IPS-18a (cell line): Measurements from ENCODE around the gene DLG2.
"Not testable (repeated sequence)": the region's sequence is repeated elsewhere in the genome, so short reads cannot be mapped to it uniquely, and the experiment has no call there.

Experiments used
- H3K27ac ChIP-seq: one replicate; pipeline ENCODE4 v1.5.1; 2013; ENCODE audit warnings: low read length
- H3K27me3 ChIP-seq: one replicate; pipeline ENCODE4 v1.6.1; 2013; ENCODE audit warnings: mild to moderate bottlenecking, low read length; ENCODE audit not compliant: control insufficient read depth, insufficient read depth
- H3K36me3 ChIP-seq: one replicate; pipeline ENCODE4 v1.6.1; 2013; ENCODE audit warnings: low read depth, low read length; ENCODE audit not compliant: control insufficient read depth
- H3K4me1 ChIP-seq: one replicate; pipeline ENCODE4 v1.6.1; 2013; ENCODE audit warnings: low read depth, low read length; ENCODE audit not compliant: control insufficient read depth
- H3K4me3 ChIP-seq: one replicate; pipeline ENCODE4 v1.5.1; 2013; ENCODE audit warnings: low read length
- H3K9ac ChIP-seq: one replicate; pipeline ENCODE4 v1.6.1; 2013; ENCODE audit warnings: mild to moderate bottlenecking, low read length, moderate library complexity
- H3K9me3 ChIP-seq: one replicate; pipeline ENCODE4 v1.6.1; 2013; ENCODE audit warnings: low read depth, low read length; ENCODE audit not compliant: control insufficient read depth

The DLG2 gene

DNA sequence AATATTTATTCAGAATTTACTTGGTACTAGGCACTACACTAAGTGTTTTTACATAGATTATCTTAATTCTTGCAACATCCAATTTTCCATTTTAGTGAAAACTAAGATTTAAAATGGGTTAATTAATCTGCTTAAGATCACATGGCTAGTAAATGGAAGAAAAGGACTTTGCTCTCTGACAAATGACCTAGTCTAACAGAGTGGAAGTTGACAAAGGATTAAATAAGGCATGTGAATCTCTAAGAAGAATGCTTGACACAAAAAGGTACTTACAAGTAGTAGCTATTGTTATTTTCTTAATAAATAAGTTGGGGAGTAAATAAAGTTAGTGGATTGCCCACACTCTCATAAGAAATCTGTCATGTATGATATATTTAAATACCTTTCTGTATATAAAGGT lies 584.8 kb downstream of the DLG2 start:
- Histone ChIP-seq H3K27me3 (no peaks in the 10 kb centered on the region), H3K9me3 (no peaks in the 10 kb centered on the region), H3K9ac (no peak overlapping the region), H3K4me1 (peaks cover 3% of the 10 kb centered on the region), H3K4me3 (no peak overlapping the region), H3K36me3 (no peaks in the 10 kb centered on the region), H3K27ac (no peak overlapping the region)

DNA sequence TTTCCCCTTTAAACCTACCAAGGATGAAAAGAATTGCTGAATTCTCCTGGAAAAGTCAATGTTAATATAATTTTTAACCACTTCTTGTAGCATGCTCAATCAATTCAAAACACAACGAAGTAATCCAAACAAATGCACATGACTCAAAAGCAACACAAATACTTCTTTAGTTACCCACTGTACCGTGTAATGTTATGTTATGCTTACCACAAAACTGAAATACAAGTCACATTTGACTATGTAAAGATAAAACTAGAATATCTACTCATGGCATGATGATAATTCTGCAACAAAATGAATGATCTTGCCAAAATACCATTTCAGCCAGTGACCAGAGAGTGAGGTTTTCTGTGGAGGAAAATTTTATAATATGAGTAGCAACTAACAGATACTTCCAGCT lies 587.0 kb downstream of the DLG2 start:
- no peaks in the 10 kb centered on the region for H3K36me3 ChIP-seq
- peaks cover 3% of the 10 kb centered on the region for H3K4me1 ChIP-seq
- no peaks in the 10 kb centered on the region for H3K9me3 ChIP-seq
- H3K27me3 ChIP-seq, result no peaks in the 10 kb centered on the region
- H3K9ac ChIP-seq, result no peak overlapping the region
- no peak overlapping the region for H3K27ac ChIP-seq
- H3K4me3 ChIP-seq, result no peak overlapping the region

DNA sequence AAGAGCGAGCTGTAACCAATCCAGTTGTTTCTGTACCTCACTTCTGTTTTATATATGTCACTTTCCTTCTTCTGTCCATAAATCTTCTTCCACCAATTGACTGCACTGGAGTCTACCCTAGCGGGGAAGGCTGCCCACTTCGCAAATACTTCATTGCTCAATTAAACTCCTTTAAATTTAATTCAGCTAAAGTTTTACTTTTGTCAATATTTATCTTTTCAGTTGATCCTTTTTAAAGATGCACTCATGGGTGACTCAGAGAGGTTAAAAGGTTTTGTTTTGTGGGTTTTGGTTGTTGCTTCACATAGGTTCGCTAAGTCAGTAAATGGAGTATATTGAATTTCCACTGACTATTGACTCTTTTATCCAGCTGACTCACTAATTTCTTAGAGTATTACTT lies 597.2 kb downstream of the DLG2 start:
- Histone ChIP-seq H3K4me3 (no peak overlapping the region), H3K4me1 (no peaks in the 10 kb centered on the region), H3K9me3 (no peaks in the 10 kb centered on the region), H3K27ac (no peak overlapping the region), H3K27me3 (no peaks in the 10 kb centered on the region), H3K36me3 (no peaks in the 10 kb centered on the region), H3K9ac (no peak overlapping the region)

DNA sequence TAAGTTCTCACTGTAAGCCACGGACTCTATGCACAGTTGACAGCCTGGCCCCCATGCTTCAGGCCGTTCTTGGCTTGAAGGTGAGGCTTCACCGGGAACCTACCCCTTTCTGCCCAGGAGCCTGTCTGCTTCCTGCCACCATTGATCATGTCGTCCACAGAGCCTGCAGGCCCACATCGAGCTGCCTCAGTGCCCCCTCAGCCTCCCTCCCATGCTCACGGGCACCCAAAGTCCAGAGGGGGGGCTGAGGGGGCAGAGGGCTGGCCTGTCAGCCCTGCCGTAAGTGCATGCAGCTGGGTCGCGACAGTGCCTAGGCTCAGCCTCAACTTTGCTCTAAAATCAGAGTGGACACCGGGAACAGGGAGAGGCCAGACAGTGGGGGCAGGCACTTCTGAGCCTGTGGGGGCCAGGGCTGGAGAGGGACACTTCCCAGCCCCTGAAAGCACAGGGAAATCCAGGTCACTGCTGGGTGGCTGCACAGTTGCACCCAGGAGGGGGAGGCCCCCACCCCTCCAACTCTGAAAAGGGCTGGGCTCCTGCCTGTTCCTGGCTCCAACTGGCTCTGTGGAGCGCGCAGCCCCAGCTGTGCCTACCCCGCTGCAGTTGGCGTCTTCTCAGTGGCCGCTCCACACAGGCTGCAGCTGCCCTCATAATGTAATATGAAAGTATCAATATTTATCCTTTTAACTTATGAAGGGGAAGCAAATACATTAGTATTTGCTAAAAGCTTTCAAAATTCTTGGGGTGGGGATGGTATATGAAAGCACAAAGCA lies 598.6 kb downstream of the DLG2 start:
- Histone ChIP-seq H3K27me3 (no peaks in the 10 kb centered on the region), H3K9me3 (no peaks in the 10 kb centered on the region), H3K27ac (no peak overlapping the region), H3K4me3 (no peak overlapping the region), H3K4me1 (peaks cover 3% of the 10 kb centered on the region), H3K36me3 (no peaks in the 10 kb centered on the region), H3K9ac (no peak overlapping the region)

DNA sequence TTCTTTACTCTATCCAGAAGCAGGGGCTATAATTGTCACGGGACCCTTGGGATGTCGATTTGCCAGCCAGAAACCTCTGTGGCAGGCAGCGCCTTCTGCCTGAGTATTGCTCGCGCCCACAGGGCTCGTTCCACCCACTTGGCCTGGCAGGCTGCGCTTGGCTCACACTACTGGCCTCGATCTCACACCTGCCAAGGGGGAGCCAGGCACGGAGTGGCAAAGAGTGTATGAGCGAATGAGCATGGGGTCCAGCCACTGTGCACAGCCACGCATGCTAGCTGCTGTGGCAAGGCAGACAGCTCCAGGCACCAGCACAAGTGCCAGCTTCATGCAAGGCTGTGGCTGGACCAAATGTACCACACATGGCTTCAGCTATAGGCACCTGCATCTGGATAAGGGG lies 599.8 kb downstream of the DLG2 start:
- peaks cover 3% of the 10 kb centered on the region for H3K4me1 ChIP-seq
- no peak overlapping the region for H3K27ac ChIP-seq
- no peaks in the 10 kb centered on the region for H3K9me3 ChIP-seq
- H3K4me3 ChIP-seq, result no peak overlapping the region
- H3K36me3 ChIP-seq, result no peaks in the 10 kb centered on the region
- H3K27me3 ChIP-seq, result no peaks in the 10 kb centered on the region
- no peak overlapping the region for H3K9ac ChIP-seq

DNA sequence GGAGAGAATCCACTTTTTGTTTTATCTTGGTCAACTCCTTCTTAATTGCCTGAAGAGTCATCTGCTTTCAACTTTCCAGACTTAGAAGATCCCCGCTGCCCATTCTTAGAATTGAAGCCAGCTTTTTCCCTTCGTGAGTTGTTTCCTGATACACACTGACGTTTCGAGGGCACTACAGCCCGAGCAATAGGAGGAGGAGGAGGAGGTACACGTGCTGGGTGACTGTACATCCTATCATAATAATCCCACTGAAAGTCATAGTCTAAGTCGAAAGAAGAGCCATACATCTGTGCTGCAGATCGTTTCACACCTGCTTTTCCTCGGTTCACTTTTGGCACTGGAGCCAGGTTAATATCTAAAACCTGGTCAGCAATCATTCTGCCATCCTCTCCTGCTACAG lies 606.1 kb downstream of the DLG2 start:
- H3K9me3 ChIP-seq, result no peaks in the 10 kb centered on the region
- no peak overlapping the region for H3K9ac ChIP-seq
- H3K27me3 ChIP-seq, result no peaks in the 10 kb centered on the region
- no peaks in the 10 kb centered on the region for H3K36me3 ChIP-seq
- H3K4me1 ChIP-seq, result peaks cover 3% of the 10 kb centered on the region
- no peak overlapping the region for H3K4me3 ChIP-seq
- H3K27ac ChIP-seq, result no peak overlapping the region

DNA sequence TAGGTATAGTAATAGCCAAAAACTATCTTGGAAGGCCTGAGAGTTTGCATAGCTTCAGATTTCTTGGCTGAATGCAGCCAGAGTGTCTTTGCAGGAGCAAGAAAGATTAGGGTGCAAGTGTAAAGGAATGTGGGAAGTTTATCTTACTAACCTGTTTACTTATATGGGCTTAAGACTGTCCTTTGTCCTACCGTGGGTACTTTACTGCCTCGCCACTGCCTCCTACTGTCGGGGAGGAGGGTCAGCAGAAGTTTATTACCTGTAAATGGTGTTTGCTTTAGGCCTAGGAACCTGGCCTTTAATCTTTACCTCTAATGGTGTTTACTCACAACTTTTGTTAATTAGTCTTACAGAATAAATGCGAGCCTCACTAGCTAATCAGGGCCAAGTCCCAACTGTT lies 633.8 kb downstream of the DLG2 start:
- no peaks in the 10 kb centered on the region for H3K36me3 ChIP-seq
- no peak overlapping the region for H3K9ac ChIP-seq
- H3K9me3 ChIP-seq, result no peaks in the 10 kb centered on the region
- no peaks in the 10 kb centered on the region for H3K4me1 ChIP-seq
- H3K27me3 ChIP-seq, result no peaks in the 10 kb centered on the region
- H3K27ac ChIP-seq, result no peak overlapping the region
- no peak overlapping the region for H3K4me3 ChIP-seq

DNA sequence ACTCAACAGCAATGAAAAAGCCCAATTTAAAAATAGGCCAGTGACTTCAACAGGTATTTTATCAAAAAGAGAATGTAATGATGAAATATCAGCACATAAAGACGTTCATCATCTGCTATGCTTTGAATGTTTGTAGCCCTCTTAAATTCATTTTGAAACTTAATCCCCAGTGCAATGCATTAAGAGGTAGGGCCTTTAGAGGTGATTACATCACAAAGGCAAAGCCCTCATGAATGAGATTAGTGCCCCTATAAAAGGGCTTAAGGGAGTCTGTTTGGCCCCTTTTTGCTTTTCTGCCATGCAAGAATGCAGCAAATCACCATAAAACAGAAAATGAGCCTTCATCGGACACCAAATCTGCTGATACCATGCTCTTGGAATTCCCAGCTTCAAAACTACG lies 637.0 kb downstream of the DLG2 start:
- H3K27me3 ChIP-seq, result no peaks in the 10 kb centered on the region
- no peaks in the 10 kb centered on the region for H3K4me1 ChIP-seq
- no peak overlapping the region for H3K27ac ChIP-seq
- no peaks in the 10 kb centered on the region for H3K36me3 ChIP-seq
- H3K9ac ChIP-seq, result no peak overlapping the region
- H3K4me3 ChIP-seq, result no peak overlapping the region
- peaks cover 2% of the 10 kb centered on the region for H3K9me3 ChIP-seq

DNA sequence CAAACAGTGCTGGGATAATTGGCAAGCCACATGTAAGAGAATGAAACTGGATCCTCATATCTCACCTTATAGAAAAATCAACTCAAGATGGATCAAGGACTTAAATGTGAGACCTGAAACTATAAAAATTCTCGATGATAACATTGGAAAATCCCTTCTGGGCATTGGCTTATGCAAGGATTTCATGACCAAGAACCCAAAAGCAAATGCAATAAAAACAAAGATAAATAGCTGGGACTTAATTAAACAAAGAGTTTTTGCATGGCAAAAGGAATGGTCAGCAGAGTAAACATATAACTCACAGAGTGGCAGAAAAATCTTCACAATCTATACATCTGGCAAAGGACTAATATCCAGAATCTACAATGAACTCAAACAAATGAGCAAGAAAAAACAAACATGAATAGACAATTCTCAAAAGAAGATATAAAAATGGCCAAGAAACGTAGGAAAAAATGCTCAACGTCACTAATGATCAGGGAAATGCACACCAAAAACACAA lies 639.4 kb downstream of the DLG2 start:
- not testable (repeated sequence) for H3K27me3 ChIP-seq, H3K4me1 ChIP-seq, H3K9ac ChIP-seq, H3K9me3 ChIP-seq, H3K36me3 ChIP-seq, H3K4me3 ChIP-seq, H3K27ac ChIP-seq

DNA sequence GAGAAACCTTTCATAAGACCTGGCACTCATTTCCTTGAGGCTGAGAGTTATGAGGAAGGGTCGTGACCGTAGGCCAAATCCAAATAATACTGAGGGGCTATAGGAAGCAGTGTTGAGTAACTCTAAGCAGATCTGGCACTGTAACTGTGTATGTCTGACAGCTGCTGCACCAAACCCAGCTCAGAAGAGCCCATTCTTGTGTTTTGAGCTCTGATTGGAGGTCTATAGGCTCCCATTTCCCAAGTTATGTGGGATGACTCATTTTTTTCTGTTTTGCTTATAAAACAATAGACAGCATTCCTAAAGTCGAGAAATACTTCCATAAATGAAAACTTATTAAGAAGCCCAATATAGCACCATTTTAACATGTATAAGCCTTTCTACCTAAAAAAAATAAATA lies 645.8 kb downstream of the DLG2 start:
- Histone ChIP-seq H3K27me3 (no peaks in the 10 kb centered on the region), H3K36me3 (no peaks in the 10 kb centered on the region), H3K4me1 (no peaks in the 10 kb centered on the region), H3K27ac (no peak overlapping the region), H3K4me3 (no peak overlapping the region), H3K9ac (no peak overlapping the region), H3K9me3 (peaks cover 5% of the 10 kb centered on the region)

DNA sequence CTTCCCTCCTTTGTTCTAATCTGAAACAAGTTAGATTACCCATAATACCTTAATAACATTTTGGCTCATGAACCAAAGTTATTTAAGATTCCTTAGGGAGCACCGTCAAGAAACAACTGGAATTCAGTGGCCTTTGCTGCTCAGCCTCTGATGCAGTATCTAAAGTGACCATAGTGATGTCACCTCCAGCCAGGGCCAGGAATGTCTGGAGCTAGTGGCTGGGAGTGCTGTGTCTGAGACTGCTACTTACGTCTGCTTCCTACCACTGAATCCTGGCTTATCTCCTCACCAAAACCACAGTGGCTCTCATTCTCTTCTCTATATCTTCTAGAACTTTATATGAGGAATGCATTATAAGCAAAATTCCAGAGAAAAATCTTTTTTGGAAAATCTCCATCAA lies 658.0 kb downstream of the DLG2 start:
- Histone ChIP-seq H3K4me3 (no peak overlapping the region), H3K36me3 (no peaks in the 10 kb centered on the region), H3K27ac (no peak overlapping the region), H3K9ac (no peak overlapping the region), H3K4me1 (peaks cover 14% of the 10 kb centered on the region), H3K27me3 (no peaks in the 10 kb centered on the region), H3K9me3 (no peaks in the 10 kb centered on the region)

DNA sequence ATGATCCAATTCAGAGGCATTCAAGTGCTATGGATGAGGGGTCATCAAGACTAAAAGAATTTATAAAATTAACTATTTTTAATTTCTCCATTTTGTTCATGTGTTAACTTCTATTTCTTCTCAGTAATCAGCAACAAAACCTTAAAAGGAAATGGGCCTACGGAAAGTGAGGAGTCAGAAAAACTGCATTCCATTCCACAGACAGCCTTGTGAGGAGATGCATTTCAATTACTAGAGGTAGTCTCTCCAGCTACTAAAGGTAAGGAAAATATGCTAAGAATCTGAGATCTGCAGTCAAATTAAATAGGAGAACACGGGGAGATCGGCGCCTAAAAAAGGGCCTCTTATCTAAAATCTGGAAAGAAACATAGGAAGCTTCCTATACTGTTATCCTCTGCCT lies 661.7 kb downstream of the DLG2 start:
- Histone ChIP-seq H3K27ac (peak overlapping the region; percentile 24), H3K36me3 (no peaks in the 10 kb centered on the region), H3K4me3 (no peak overlapping the region), H3K9me3 (no peaks in the 10 kb centered on the region), H3K27me3 (no peaks in the 10 kb centered on the region), H3K9ac (no peak overlapping the region), H3K4me1 (peaks cover 14% of the 10 kb centered on the region)
